ENCODE results near the gene NUDC. TPM values are rescaled to one million over a fixed set of nuclear protein-coding genes. Genes with fewer than 3 reads are reported as not detected.

Gene NUDC
- polyA plus RNA-seq, 1 of the 3 experiments (the other 2 are of a cell fraction) = 153 TPM

GRCh38 chr1:26951216-26951615 lies 29.7 kb downstream of the NUDC start:
- no peak overlapping the region for H3K4me2 ChIP-seq
- H3K27me3 ChIP-seq (ENCODE audit: insufficient read depth) = no peaks in the 10 kb centered on the region
- no peak for DNase-seq
- H3K9me3 ChIP-seq = no peaks in the 10 kb centered on the region
- H3F3A ChIP-seq (replicated peaks; ENCODE audit: insufficient read depth) = peaks cover 8% of the 10 kb centered on the region
- H3K4me1 ChIP-seq (ENCODE audit: control insufficient read depth in 1 of 2, insufficient read depth in 2 of 2, low read depth in 1 of 2, low read length in 1 of 2) = peaks cover 0 to 3% of the 10 kb centered on the region in 2 experiments; a peak in 1 of 4 replicates
- H3K79me2 ChIP-seq (ENCODE audit: insufficient read depth) = no peaks in the 10 kb centered on the region
- 88% methylated on average over 14 of the region's 14 CpGs for WGBS (ENCODE audit: low lambda C conversion rate)
- CTCF ChIA-PET = no interaction called here
- no peak for TF ChIP-seq PBX3 (IDR thresholded peaks at IDR 0.05)
- no peak for TF ChIP-seq GABPA (IDR thresholded peaks at IDR 0.05; ENCODE audit: low read depth)
- no peak for TF ChIP-seq ELF1 (IDR thresholded peaks at IDR 0.05)
- TF ChIP-seq CTCF (IDR thresholded peaks at IDR 0.05) = no peak
- TF ChIP-seq RFX5 (IDR thresholded peaks at IDR 0.05; ENCODE audit: low read length) = no peak
- no peak for TF ChIP-seq FOSL2 (IDR thresholded peaks at IDR 0.05; ENCODE audit: borderline replicate concordance, low read depth)
- TF ChIP-seq NFIC (IDR thresholded peaks at IDR 0.05; ENCODE audit: borderline replicate concordance) = no peak
- no peak for TF ChIP-seq IRF3 (IDR thresholded peaks at IDR 0.05; ENCODE audit: low read depth, low read length)
- TF ChIP-seq SMC3 (IDR thresholded peaks at IDR 0.05; ENCODE audit: low read depth, low read length) = no peak
- no peak for TF ChIP-seq GATA2 (CRISPR knock-in tag; IDR thresholded peaks at IDR 0.05)
- TF ChIP-seq TCF12 (IDR thresholded peaks at IDR 0.05) = no peak
- no peak for TF ChIP-seq ZBTB33 (IDR thresholded peaks at IDR 0.05; ENCODE audit: borderline replicate concordance, low read depth)
- no peak for TF ChIP-seq MXI1 (IDR thresholded peaks at IDR 0.05; ENCODE audit: low read depth, low read length)
- TF ChIP-seq CHD2 (IDR thresholded peaks at IDR 0.05; ENCODE audit: low read length, partially characterized antibody) = no peak
- TF ChIP-seq RXRA (IDR thresholded peaks at IDR 0.05; ENCODE audit: borderline replicate concordance, low read depth) = no peak
- no peak for TF ChIP-seq YY1 (IDR thresholded peaks at IDR 0.05; ENCODE audit: low read depth)
- TF ChIP-seq USF1 (IDR thresholded peaks at IDR 0.05; ENCODE audit: borderline replicate concordance, low read depth) = no peak
- H3K27ac ChIP-seq (ENCODE audit: low read depth in 2 of 2, low read length in 1 of 2) = no peak overlapping the region
- no peak overlapping the region for H2AFZ ChIP-seq (ENCODE audit: low read depth)
- POLR2A ChIA-PET = no interaction called here
- H3K36me3 ChIP-seq (replicated peaks in 1 of 2; ENCODE audit: control insufficient read depth in 1 of 2, insufficient read depth in 2 of 2, low read length in 1 of 2) = peaks cover 0 to 2% of the 10 kb centered on the region in 2 experiments
- H4K20me1 ChIP-seq (ENCODE audit: insufficient read depth) = no peaks in the 10 kb centered on the region
- H3K9me2 ChIP-seq = no peaks in the 10 kb centered on the region
- H3K9ac ChIP-seq = no peak overlapping the region
- no peak overlapping the region for H3K4me3 ChIP-seq (ENCODE audit: low read depth in 2 of 2, low read length in 1 of 2)

Measured in SK-N-SH (cell line).